HepG2 (cell line): Measurements from ENCODE around the gene VSTM1. TPM values are rescaled to one million over a fixed set of nuclear protein-coding genes. Genes with fewer than 3 reads are reported as not detected.
A peak's percentile ranks its signal among the peaks of the same experiment; 100 is the strongest.

Experiments
- BRD4 ChIP-seq: sonication (generic); formaldehyde crosslinking; IDR thresholded peaks from 2 replicates; pipeline ENCODE4 v1.4.0; 2020; ENCODE audit warnings: missing genetic modification reagents
- FLYWCH1 ChIP-seq: sonication (generic); formaldehyde crosslinking; IDR thresholded peaks from 2 replicates; pipeline ENCODE4 v1.8.1; 2023; ENCODE audit warnings: mild to moderate bottlenecking, missing genetic modification reagents
- GABPB1 ChIP-seq: IDR thresholded peaks from 2 replicates; pipeline ENCODE4 v1.6.1; 2016; ENCODE audit warnings: mild to moderate bottlenecking, missing genetic modification reagents, moderate library complexity, missing compliant biosample characterization
- HINFP ChIP-seq: sonication (generic); formaldehyde crosslinking; IDR thresholded peaks from 2 replicates; pipeline ENCODE4 v1.4.0; 2020; ENCODE audit warnings: low read depth, mild to moderate bottlenecking, missing genetic modification reagents
- IRF9 ChIP-seq: sonication (generic); formaldehyde crosslinking; IDR thresholded peaks from 2 replicates; pipeline ENCODE4 v1.8.0; 2022; ENCODE audit warnings: missing genetic modification reagents, mild to moderate bottlenecking, borderline replicate concordance
- MED1 ChIP-seq: sonication (generic); formaldehyde crosslinking; IDR thresholded peaks from 2 replicates; pipeline ENCODE4 v1.4.0; 2020; ENCODE audit warnings: missing genetic modification reagents
- MTA1 ChIP-seq: sonication (generic); formaldehyde crosslinking; IDR thresholded peaks from 2 replicates; pipeline ENCODE4 v1.4.0; 2020; ENCODE audit warnings: missing genetic modification reagents, mild to moderate bottlenecking, borderline replicate concordance
- PRMT3 ChIP-seq: sonication (generic); formaldehyde crosslinking; IDR thresholded peaks from 2 replicates; pipeline ENCODE4 v1.8.1; 2022; ENCODE audit warnings: low read depth, mild to moderate bottlenecking, moderate library complexity, missing genetic modification reagents, borderline replicate concordance
- SAP130 ChIP-seq: IDR thresholded peaks from 2 replicates; pipeline ENCODE4 v1.6.1; 2016; ENCODE audit warnings: low read depth
- SP4 ChIP-seq: sonication (generic); formaldehyde crosslinking; IDR thresholded peaks from 2 replicates; pipeline ENCODE4 v1.8.1; 2023; ENCODE audit warnings: mild to moderate bottlenecking, missing genetic modification reagents
- TEAD2 ChIP-seq: sonication (generic); formaldehyde crosslinking; IDR thresholded peaks from 2 replicates; pipeline ENCODE4 v1.9.0; 2021; ENCODE audit warnings: missing genetic modification reagents
- ZBTB7A ChIP-seq: sonication (generic); formaldehyde crosslinking; IDR thresholded peaks from 2 replicates; pipeline ENCODE4 v1.8.0; 2022; ENCODE audit warnings: mild to moderate bottlenecking, missing genetic modification reagents
- ZNF232 ChIP-seq: sonication (generic); formaldehyde crosslinking; IDR thresholded peaks from 2 replicates; pipeline ENCODE4 v1.4.0; 2020; ENCODE audit warnings: missing genetic modification reagents, borderline replicate concordance
- ZNF333 ChIP-seq: sonication (generic); formaldehyde crosslinking; IDR thresholded peaks from 2 replicates; pipeline ENCODE4 v1.4.0; 2020; ENCODE audit warnings: mild to moderate bottlenecking, missing genetic modification reagents, borderline replicate concordance
- ZNF510 ChIP-seq: sonication (generic); formaldehyde crosslinking; IDR thresholded peaks from 2 replicates; pipeline ENCODE4 v1.4.0; 2020; ENCODE audit warnings: low read depth, mild to moderate bottlenecking, missing genetic modification reagents
- ZNF547 ChIP-seq: sonication (generic); formaldehyde crosslinking; IDR thresholded peaks from 2 replicates; pipeline ENCODE4 v1.5.1; 2020; ENCODE audit warnings: mild to moderate bottlenecking, missing genetic modification reagents
- ZNF552 ChIP-seq: sonication (generic); formaldehyde crosslinking; IDR thresholded peaks from 2 replicates; pipeline ENCODE4 v1.9.0; 2022; ENCODE audit warnings: missing genetic modification reagents, mild to moderate bottlenecking, borderline replicate concordance
- ZNF616 ChIP-seq: sonication (generic); formaldehyde crosslinking; IDR thresholded peaks from 2 replicates; pipeline ENCODE4 v1.5.0; 2020; ENCODE audit warnings: low read depth, mild to moderate bottlenecking, missing genetic modification reagents
- ZNF724P ChIP-seq: sonication (generic); formaldehyde crosslinking; IDR thresholded peaks from 2 replicates; pipeline ENCODE4 v1.8.0; 2022; ENCODE audit warnings: missing genetic modification reagents, borderline replicate concordance
- ZNF761 ChIP-seq: sonication (generic); formaldehyde crosslinking; conservative IDR thresholded peaks from 2 replicates; pipeline ENCODE4 v1.4.0; 2020; ENCODE audit warnings: mild to moderate bottlenecking, missing genetic modification reagents
- ZNF768 ChIP-seq: sonication (generic); formaldehyde crosslinking; IDR thresholded peaks from 2 replicates; pipeline ENCODE4 v1.4.0; 2020; ENCODE audit warnings: missing genetic modification reagents
- polyA plus RNA-seq, 8 experiments: library from polyadenylated mRNA; depleted of rRNA in 3 of 8; stranded (reverse) in 7 of 8; unstranded in 1 of 8; fragments of >200 nt; fragmentation: Illumina TruSeq in 4 of 8; extraction: Trizol in 4 of 8; gene quantifications; 2 replicates each; pipeline versions ENCODE4 v1.2.1 to v1.2.3, GENCODE V29; 2011 to 2016; ENCODE audit warnings: low read depth in 4 of 8, missing spikeins in 1 of 8, mixed read lengths in 1 of 8; ENCODE audit not compliant: insufficient read depth in 1 of 8
- total RNA-seq, 5 experiments: library from RNA; depleted of rRNA; stranded (reverse); fragments of >200 nt; fragmentation: Illumina TruSeq; extraction: Trizol; gene quantifications; 2 replicates each; pipeline ENCODE4 v1.2.3, GENCODE V29; 2016; ENCODE audit warnings: low read depth in 1 of 5
- TF ChIP-seq, protein P1 (sequence below): IDR thresholded peaks from 2 replicates; pipeline ENCODE4 v1.6.1; 2012; ENCODE audit warnings: inconsistent platforms
- TF ChIP-seq, protein P2 (sequence below): IDR thresholded peaks from 2 replicates; pipeline ENCODE4 v1.6.1; 2016; ENCODE audit warnings: mild to moderate bottlenecking
- TF ChIP-seq, protein P3 (sequence below): sonication (generic); formaldehyde crosslinking; IDR thresholded peaks from 2 replicates; pipeline ENCODE4 v1.8.0; 2022; ENCODE audit warnings: missing genetic modification reagents, mild to moderate bottlenecking, inconsistent platforms, borderline replicate concordance

The VSTM1 gene
- total and polyA plus RNA-seq, 2 of the 13 experiments (the other 11 are each of a cell fraction or from before 2014, with no cell fraction given), result not detected

GRCh38 chr19:54095859-54096616, 32.3 kb upstream of the VSTM1 start (continued):
- peak; percentile 36; the same call in 1 of the 2 replicates for TF ChIP-seq SAP130 (CRISPR knock-in tag)
- peak; percentile 59; the same call in 1 of the 2 replicates for TF ChIP-seq SP4 (CRISPR knock-in tag)
- TF ChIP-seq ZBTB7A (CRISPR knock-in tag), result peak; percentile 56; the same call in 1 of the 2 replicates
- peak; percentile 52; the same call in 1 of the 2 replicates for TF ChIP-seq ZNF333 (CRISPR knock-in tag)
- TF ChIP-seq, protein P1, sequence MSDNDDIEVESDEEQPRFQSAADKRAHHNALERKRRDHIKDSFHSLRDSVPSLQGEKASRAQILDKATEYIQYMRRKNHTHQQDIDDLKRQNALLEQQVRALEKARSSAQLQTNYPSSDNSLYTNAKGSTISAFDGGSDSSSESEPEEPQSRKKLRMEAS, result peak; percentile 94
- peak; percentile 78 for TF ChIP-seq ZNF232 (CRISPR knock-in tag)
- peak; percentile 71; the same call in 1 of the 2 replicates for TF ChIP-seq FLYWCH1 (CRISPR knock-in tag)
- TF ChIP-seq, protein P2, sequence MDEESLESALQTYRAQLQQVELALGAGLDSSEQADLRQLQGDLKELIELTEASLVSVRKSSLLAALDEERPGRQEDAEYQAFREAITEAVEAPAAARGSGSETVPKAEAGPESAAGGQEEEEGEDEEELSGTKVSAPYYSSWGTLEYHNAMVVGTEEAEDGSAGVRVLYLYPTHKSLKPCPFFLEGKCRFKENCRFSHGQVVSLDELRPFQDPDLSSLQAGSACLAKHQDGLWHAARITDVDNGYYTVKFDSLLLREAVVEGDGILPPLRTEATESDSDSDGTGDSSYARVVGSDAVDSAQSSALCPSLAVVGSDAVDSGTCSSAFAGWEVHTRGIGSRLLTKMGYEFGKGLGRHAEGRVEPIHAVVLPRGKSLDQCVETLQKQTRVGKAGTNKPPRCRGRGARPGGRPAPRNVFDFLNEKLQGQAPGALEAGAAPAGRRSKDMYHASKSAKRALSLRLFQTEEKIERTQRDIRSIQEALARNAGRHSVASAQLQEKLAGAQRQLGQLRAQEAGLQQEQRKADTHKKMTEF, result peak; percentile 36; the same call in 1 of the 2 replicates
- TF ChIP-seq, protein P3, sequence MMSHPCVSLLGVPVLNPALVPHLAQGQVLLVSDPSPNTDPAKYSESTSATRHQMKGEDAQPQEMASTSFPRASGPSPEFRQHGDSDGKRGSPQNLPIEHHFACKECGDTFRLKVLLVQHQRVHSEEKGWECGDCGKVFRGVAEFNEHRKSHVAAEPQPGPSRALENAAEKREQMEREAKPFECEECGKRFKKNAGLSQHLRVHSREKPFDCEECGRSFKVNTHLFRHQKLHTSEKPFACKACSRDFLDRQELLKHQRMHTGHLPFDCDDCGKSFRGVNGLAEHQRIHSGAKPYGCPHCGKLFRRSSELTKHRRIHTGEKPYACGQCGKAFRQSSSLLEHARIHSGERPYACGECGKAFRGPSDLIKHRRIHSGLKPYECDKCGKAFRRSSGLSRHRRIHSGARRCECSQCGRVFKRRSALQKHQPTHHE (CRISPR knock-in tag), result peak; percentile 74; the same call in 1 of the 2 replicates
- TF ChIP-seq IRF9 (CRISPR knock-in tag), result peak; percentile 67; the same call in 1 of the 2 replicates
- TF ChIP-seq GABPB1 (CRISPR knock-in tag), result peak; percentile 58; the same call in 1 of the 2 replicates
- TF ChIP-seq MED1, result 0 out of 2 replicates have a peak, but pooled peaks have one; percentile 39
- TF ChIP-seq ZNF761 (CRISPR knock-in tag), result peak; percentile 63; the same call in 1 of the 2 replicates
- TF ChIP-seq MTA1 (CRISPR knock-in tag), result peak; percentile 40; the same call in 1 of the 2 replicates
- peak; percentile 26; the same call in 1 of the 2 replicates for TF ChIP-seq ZNF768
- peak; percentile 78; the same call in 1 of the 2 replicates for TF ChIP-seq ZNF547 (CRISPR knock-in tag)
- TF ChIP-seq ZNF724P (CRISPR knock-in tag), result peak; percentile 71; the same call in 1 of the 2 replicates
- peak; percentile 71; the same call in 1 of the 2 replicates for TF ChIP-seq ZNF616 (CRISPR knock-in tag)
- peak; percentile 79; the same call in 1 of the 2 replicates for TF ChIP-seq ZNF552 (CRISPR knock-in tag)
- TF ChIP-seq TEAD2 (CRISPR knock-in tag), result peak; percentile 88; the same call in 1 of the 2 replicates
- TF ChIP-seq BRD4 (CRISPR knock-in tag), result 0 out of 2 replicates have a peak, but pooled peaks have one; percentile 26
- peak; percentile 75; the same call in 1 of the 2 replicates for TF ChIP-seq PRMT3
- TF ChIP-seq ZNF510, result 0 out of 2 replicates have a peak, but pooled peaks have one; percentile 56
- peak; percentile 51; the same call in 1 of the 2 replicates for TF ChIP-seq HINFP (CRISPR knock-in tag)
